GM06990 (cell line): ENCODE results near the gene TUBB3.

Experiments
- DNase-seq: peaks from one replicate; pipeline ENCODE4 v3.0.0-alpha.2; 2011; ENCODE audit not compliant: insufficient read length; ENCODE audit errors: extremely low read depth
- H3K27me3 ChIP-seq: replicated peaks from 2 replicates; pipeline ENCODE4 v1.6.0; 2011; ENCODE audit warnings: low read length; ENCODE audit not compliant: control insufficient read depth, insufficient read depth
- H3K36me3 ChIP-seq: 2 replicates; pipeline ENCODE4 v1.5.1; 2011; ENCODE audit warnings: low read length; ENCODE audit not compliant: control insufficient read depth, insufficient read depth
- H3K4me3 ChIP-seq: replicated peaks from 2 replicates; pipeline ENCODE4 v1.5.1; 2011; ENCODE audit warnings: low read depth, mild to moderate bottlenecking, control low read depth, low read length
- CTCF ChIP-seq: IDR thresholded peaks from 2 replicates; pipeline ENCODE4 v1.5.1; 2011; ENCODE audit warnings: low read length, control low read depth, mild to moderate bottlenecking, inconsistent platforms; ENCODE audit not compliant: insufficient read depth, poor library complexity, severe bottlenecking

Gene TUBB3

DNA sequence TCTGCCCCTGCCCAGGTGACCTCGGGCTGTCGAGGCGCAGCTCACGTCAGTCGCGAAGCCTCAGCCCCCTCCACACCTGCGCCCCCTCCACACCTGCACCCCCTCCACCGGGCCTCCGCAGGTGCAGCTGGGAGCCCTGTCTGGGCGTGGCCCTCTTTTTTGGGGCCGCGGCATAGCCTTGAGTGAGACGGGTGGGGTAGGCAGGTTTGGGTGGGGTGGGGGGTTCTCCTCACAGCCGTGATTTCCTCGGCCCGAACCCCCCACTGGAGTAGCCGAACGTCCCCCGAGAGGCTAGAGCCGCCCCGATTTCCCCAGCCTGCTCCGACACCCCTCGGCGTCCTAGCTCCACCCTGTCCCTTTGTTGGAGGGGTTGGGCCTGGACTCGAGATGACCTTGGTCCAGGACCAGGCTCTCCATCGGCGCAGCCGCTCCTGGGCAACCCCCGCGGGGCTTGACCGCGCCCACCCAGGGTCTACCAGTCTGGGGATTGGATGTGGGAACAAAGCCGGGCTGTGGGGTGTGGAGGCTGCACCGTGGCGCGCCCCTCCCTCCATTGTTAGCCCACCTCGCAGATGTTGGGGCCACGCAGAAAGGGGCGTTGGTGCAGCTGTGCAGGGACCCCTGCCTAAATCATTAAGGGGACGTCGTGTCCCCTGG is 626 bp downstream of the TUBB3 start:
- DNase-seq, result no peak
- Histone ChIP-seq H3K27me3 (no peaks in the 10 kb centered on the region; the same call in 1 of the 2 replicates), H3K4me3 (no peak overlapping the region), H3K36me3 (no peaks in the 10 kb centered on the region)
- TF ChIP-seq CTCF, result no peak

GRCh38 chr16:89924297-89924924 is 1.3 kb downstream of the TUBB3 start:
- TF ChIP-seq CTCF, result no peak
- H3K27me3 ChIP-seq, result no peaks in the 10 kb centered on the region; the same call in 1 of the 2 replicates
- DNase-seq, result no peak
- no peak overlapping the region for H3K4me3 ChIP-seq
- no peaks in the 10 kb centered on the region for H3K36me3 ChIP-seq

DNA sequence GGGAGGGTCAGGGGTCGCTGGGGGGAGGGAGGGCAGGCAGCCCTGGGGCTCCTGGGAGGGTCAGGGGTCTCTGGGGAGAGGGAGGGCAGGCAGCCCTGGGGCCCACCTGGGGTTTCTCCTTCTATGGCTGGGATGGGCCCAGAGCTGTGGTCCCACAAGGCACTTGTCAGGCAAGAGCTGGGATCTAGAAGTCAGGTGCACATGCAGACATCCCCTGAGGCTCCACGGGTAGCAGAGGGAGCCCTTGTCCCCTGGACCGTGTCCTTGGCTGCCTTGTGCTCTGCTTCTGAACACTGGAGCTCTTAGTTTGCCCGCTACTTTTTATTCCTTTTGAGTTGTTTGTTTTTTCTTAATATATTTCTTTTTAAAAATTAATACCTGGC is 1.8 kb downstream of the TUBB3 start:
- no peak for TF ChIP-seq CTCF
- Histone ChIP-seq H3K36me3 (no peaks in the 10 kb centered on the region), H3K4me3 (no peak overlapping the region), H3K27me3 (no peaks in the 10 kb centered on the region; the same call in 1 of the 2 replicates)
- no peak for DNase-seq

DNA sequence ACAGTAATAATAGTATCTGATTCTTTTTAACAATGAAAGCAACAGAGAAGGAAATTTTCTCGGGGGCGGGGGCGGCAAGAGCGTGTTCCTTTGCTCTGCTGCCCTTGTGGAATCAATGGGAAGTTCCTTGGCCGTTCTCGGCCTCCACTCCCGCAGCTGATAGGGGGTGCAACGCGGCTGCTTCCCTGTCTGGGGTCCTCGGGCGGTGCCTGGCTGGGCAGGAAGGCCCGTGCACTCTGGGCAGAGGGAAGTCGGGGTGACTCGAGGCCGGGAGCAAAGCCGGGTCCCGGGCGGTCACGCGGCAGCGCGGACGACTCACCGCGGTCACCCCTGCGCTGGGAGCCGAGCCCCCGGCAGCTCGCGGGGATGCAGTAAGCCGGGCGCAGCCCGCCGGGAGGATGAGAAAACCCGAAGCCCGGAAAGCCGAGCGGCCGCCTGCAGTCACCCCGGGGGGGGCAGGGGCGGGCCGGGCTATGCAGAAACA is 2.5 kb downstream of the TUBB3 start:
- no peaks in the 10 kb centered on the region for H3K36me3 ChIP-seq
- TF ChIP-seq CTCF, result no peak
- H3K4me3 ChIP-seq, result peak overlapping the region; percentile 46
- no peak for DNase-seq
- no peaks in the 10 kb centered on the region; the same call in 1 of the 2 replicates for H3K27me3 ChIP-seq

DNA sequence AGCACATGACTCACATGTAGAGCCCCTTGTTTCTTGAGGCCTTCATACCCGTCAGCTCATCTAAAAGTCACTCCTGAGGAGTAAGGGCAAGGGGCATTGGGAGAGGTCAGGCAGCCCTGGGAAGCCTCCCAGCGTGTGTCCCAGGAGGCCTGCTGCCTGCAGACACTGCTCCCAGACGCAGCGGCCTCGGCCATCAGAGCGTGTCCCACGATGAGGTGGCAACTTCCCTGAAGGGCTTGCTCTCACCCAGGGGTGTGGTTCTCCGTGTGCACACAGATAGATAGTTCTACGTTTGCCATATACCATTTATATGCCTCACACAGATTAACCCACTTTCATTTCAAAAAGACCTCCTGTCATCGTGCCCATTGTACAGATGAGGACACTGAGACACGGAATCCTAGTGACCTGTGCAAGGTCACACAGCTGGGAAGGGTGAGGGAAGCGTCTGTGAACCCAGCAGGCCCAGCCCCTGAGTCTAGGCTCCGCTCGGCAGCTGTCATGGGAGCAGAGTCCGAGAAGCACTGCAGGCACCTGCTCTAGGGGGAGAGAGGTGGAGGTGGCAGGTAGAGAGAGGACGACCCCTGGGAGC is 8.3 kb downstream of the TUBB3 start:
- TF ChIP-seq CTCF, result no peak
- H3K27me3 ChIP-seq, result no peaks in the 10 kb centered on the region; the same call in 1 of the 2 replicates
- no peaks in the 10 kb centered on the region for H3K36me3 ChIP-seq
- H3K4me3 ChIP-seq, result no peak overlapping the region
- DNase-seq, result no peak
